Hypothalamus (tissue), 51 donors: ENCODE data around the gene EFNB2.

Experiments
- DNase-seq, 51 donors: peaks; one replicate each; lab custom pipeline; 2025; lab: John Stamatoyannopoulos, UW

Gene EFNB2, protein sequence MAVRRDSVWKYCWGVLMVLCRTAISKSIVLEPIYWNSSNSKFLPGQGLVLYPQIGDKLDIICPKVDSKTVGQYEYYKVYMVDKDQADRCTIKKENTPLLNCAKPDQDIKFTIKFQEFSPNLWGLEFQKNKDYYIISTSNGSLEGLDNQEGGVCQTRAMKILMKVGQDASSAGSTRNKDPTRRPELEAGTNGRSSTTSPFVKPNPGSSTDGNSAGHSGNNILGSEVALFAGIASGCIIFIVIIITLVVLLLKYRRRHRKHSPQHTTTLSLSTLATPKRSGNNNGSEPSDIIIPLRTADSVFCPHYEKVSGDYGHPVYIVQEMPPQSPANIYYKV

GRCh38 chr13:106535552-106536243, at the start of gene EFNB2:
Gene EFNB2 (minus strand): TSS chr13:106535662. CDS start chr13:106534964, 698 bp downstream.
- DNase-seq = peak in 50 of 51 donors; percentile 17 to 92 (median 78)

- no peak for DNase-seq
These were observed 45.8 kb upstream of the EFNB2 start for GRCh38 chr13:106581225-106581624.

GRCh38 chr13:106575896-106576295, 40.4 kb upstream of the EFNB2 start:
- DNase-seq = no peak

GRCh38 chr13:106573868-106574267, 38.4 kb upstream of the EFNB2 start:
- DNase-seq = no peak

DNA sequence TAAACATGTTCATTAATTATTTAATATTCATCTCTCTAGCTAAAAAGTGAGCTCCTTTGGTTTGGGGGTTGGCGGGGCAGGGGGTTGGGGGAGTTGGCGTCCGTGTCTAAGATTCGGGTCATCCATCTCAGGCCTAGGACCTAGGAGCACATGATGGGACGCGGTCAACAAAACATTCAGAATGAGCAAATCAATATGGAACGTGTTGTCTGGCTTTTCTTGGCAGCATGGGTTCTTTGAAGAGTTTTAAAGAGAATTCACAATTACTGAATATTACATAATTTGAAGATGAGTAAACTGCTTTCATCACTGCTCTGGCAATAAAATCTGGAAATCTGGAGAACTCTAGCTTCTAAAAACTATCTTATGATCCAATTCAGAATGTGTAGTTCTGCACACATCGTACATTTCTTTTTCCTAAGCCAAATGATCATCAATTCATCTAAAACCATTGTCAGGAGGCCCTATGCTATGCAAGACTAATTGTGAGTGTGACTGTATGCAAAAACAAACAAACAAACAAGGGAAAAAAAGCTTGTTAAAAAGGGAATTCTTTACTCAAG, 37.9 kb upstream of the EFNB2 start:
- no peak for DNase-seq

DNA sequence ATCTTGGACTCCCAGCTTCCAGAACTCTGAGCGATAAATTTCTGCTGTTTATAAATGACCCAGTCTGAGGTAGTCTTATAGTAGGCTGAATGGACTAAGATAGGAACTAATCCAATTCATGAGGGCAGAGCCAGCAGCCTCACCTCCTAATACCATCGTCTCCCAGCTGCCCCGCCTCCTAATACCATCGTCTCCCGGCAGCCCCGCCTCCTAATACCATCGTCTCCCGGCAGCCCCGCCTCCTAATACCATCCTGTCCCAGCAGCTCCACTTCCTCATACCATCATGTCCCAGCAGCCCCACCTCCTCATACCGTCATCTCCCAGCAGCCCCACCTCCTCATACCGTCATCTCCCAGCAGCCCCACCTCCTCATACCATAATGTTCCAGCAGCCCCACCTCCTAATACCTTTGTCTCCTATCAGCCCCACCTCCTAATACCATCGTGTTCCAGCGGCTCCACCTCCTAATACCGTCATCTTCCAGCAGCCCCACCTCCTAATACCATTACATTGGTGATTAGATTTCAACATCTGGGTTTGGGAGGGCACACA, 34.9 kb upstream of the EFNB2 start:
- DNase-seq = peak in 15 of 51 donors; percentile 3 to 44 (median 12)

- DNase-seq = no peak
These were observed 34.0 kb upstream of the EFNB2 start for GRCh38 chr13:106569233-106570095.

DNA sequence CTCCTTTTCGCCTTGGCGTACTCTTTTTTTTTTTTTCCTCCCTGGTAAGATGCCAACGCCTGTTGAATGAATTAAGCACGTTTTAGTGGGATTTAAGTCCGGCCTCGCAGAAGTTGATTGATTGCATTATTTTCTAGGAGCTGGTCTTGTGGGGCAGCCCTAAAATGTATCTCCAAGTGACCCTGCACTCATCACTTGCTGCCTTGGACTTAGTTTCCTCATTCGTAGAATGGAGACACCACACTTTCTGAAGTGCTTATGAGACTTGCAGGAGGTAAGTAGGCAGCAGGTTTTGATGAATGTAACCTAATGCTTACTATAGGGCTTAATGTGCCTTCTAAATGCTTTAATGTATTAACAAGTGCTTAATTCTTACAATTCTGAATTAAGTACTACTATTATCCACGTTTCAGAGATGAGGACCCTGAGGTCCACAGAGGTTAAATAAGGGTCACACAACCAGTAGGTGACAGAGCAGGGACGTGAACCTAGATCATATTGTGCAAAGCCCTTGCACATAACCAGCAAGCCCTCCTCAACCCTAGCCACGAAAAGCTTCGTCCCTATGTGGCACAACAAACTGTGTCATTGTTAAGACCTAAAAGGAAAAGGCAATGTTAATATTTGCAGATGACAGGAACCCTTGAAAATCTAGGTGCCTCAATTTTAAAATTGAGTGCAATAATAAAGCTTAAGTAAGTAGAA, 33.0 kb upstream of the EFNB2 start:
- no peak for DNase-seq

DNA sequence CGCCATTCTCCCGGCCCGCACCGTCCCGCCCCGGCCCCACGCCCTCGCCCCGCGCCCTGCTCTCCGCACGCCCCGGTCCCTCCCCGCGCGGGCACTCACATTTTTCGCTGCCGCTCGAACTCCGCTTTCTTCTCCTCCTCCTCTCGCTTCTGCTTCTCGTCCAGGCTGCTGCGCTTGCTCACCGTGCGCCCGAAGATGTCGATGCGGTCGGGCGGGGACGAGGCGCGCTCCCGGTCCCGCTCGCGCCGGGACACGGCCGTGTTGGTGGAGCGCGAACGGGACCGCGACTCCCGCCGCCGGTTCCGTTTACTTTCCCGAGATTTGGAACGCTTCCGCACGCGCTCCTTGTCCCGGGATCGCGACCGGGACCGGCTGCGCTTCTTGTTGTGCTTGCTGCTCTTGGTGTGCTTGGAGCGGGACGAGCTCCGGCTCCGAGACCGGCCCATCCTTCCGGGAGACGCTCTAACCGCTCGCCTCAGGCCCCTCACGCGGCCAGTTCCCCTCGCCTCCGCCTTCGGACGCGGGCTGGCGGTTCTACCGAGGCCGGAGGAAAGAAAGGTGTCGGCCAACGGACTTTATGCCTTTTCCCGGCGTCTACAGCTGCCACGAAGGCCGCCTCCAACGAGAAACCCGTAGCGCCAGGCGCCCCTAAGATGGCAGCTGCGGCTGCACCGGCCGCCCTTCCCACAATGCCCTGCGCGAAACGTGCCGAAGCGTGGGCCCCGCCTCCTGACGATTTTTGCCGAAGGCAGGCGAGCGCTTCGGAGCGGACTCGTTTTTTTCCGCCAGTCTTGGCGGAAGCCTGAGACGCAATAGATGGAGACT, 32.2 kb upstream of the EFNB2 start, which contains the start of gene ARGLU1:
ARGLU1 (minus strand) TSS at position 664 of the 825 bp plus-strand sequence; CDS start at position 446, 218 bp downstream.
- peak; percentile 66 to 95 (median 88) for DNase-seq

GRCh38 chr13:106566641-106567473, 31.4 kb upstream of the EFNB2 start:
- peak in 34 of 51 donors; percentile 14 to 73 (median 38) for DNase-seq

DNA sequence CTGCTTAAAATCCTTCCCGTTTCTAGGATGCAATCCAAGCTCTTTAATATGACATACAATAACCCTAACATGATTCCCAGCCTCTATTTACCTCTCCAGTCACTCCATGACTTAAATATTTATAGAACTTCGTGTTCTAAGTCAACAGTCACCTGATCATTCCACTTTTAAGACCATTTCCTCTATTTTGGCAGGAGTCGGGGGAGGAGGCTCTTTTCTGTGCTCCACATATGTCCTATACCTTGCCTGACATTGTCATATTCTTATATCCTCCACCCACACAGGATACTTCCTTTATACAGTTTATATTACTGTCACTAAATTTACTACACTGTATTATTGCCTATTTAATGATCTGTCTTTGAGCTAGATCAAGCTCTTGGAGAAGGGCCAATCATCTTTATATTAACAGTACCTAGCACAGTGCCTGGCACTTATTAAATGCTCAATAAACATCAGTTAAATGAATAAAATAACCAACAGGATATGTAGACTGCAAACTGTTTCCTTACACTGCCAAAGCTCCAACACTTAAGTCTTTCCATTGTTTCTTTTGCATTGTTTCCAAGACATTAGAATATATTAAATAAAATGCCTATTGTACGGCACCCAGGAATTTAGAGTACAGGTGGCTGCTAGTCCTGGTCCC, 29.8 kb upstream of the EFNB2 start:
- no peak for DNase-seq

DNA sequence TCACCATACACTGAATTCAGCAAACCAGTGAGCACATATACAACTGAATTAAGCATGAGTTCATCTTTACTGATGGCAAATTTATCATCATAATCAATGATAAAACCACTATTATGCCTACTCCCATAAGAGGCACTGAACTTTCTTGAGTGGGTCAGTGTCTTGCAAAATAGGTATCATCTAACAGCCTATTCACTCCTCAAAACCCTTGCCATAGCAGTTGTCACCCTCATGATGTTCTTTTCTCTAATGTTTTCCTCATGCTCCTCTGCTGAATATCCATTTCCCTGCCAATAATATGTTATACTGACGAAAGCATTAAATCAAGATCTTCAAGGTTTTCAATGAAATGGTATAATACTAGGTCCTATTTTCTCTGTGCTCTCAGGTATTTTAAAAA, 26.8 kb upstream of the EFNB2 start:
- no peak for DNase-seq

GRCh38 chr13:106561551-106562170, 26.2 kb upstream of the EFNB2 start:
- DNase-seq = peak in 5 of 51 donors; percentile 1 to 15 (median 4)

- DNase-seq = no peak
These were observed 25.4 kb upstream of the EFNB2 start for GRCh38 chr13:106560821-106561220.

DNA sequence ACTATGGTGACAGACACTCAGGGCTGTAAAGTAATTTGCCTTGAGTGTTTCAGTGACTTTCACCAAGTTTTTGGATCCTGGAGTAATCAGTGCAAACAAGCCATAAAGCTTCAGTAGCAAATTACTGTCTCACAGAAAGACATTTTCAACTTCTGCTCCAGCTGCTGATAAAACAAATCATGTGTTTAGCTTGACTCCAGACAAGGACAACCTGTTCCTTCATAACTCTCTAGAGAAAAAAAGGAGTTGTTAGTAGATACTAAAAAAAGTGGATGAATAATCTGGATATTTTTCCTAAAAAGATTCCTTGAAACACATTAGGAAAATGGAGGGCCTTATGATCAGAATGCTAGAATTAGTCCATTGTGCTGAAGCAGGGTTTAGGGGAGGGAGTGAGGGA, 23.1 kb upstream of the EFNB2 start:
- DNase-seq = no peak

DNA sequence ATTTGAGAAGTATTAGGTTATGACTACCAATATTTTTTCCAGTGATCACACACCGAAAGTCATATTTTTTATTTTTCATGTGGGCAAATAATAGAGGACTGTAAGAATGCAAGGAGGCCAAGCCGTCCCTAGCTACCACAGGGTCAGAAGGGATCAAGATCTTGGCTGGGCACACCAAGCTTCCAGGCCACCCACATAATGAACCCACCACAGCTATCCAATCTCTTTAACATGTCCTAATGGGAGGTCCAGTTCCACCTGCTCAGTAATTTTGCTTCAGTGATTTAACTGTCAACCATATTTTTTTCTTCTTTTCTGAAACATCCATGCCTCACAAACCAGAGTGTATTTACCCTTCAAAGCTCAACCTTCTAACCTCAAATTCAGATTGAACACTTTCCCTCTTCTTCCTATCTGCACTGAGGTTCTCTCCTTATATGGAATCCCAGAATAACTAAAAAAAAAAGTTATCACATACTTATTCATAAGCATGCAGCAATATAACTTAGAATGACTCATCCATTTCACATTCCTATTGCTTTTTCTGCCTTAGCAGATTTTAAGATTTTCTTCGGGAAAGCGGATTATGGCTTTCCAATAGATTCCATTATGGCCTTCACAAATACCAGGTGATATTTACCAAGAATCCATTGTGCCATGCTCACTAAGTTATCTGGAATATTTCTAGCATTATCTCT, 20.3 kb upstream of the EFNB2 start:
- no peak for DNase-seq
